Measurements from ENCODE around the gene TIAM1.

DNA sequence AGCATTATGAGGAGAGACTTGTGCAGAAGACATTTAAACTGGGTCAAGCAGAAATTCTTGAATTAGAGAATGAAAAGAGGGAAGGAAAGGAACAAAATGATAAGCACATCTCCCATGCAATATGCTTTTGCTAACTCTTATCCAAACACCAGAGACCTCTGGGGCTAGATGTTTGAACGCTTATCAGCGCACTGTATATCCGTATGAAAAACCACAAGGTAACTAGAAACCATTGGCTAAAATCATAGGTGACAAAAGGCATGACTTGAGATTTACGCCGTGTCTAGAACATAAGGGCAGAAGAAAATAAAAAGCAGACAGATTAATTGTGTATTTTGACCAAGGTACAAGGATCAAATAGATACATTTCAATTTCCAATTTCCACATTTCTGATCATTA is 38.0 kb upstream of the TIAM1 start:
- TF ChIP-seq, protein P1, sequence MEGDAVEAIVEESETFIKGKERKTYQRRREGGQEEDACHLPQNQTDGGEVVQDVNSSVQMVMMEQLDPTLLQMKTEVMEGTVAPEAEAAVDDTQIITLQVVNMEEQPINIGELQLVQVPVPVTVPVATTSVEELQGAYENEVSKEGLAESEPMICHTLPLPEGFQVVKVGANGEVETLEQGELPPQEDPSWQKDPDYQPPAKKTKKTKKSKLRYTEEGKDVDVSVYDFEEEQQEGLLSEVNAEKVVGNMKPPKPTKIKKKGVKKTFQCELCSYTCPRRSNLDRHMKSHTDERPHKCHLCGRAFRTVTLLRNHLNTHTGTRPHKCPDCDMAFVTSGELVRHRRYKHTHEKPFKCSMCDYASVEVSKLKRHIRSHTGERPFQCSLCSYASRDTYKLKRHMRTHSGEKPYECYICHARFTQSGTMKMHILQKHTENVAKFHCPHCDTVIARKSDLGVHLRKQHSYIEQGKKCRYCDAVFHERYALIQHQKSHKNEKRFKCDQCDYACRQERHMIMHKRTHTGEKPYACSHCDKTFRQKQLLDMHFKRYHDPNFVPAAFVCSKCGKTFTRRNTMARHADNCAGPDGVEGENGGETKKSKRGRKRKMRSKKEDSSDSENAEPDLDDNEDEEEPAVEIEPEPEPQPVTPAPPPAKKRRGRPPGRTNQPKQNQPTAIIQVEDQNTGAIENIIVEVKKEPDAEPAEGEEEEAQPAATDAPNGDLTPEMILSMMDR (IDR thresholded peaks at IDR 0.05): no peak
- TF ChIP-seq POLR2A (IDR thresholded peaks at IDR 0.05): no peak

Measured in lower leg skin (tissue), 3 donors.